Gastrocnemius medialis (tissue), 4 donors: ENCODE measurements around the gene HNRNPH3. TPM values are rescaled to one million over a fixed set of nuclear protein-coding genes. Genes with fewer than 3 reads are reported as not detected.
A peak's percentile ranks its signal among the peaks of the same experiment; 100 is the strongest.

Experiments used
- ATAC-seq, 2 donors: fragments of 150-250 bp; one replicate each; pipeline ENCODE4 v1.9.1; 2016
- DNase-seq, 2 donors: peaks; one replicate each; pipeline ENCODE4 v3.0.0-alpha.2; 2019
- H3K27ac ChIP-seq, 4 donors: fragments of 200-600 bp; sonication (generic); 1 replicate in 1 of 4; 2 replicates in 3 of 4; pipeline ENCODE4 v1.5.1; 2016 to 2018; ENCODE audit warnings: mild to moderate bottlenecking in 2 of 4, moderate library complexity in 1 of 4
- H3K27me3 ChIP-seq, 3 donors: fragments of 200-600 bp; sonication (generic) in 2 of 3; 1 replicate in 1 of 3; 2 replicates in 2 of 3; pipeline versions ENCODE4 v1.5.1 to v1.6.0; 2016 to 2019; ENCODE audit warnings: mild to moderate bottlenecking in 1 of 3, moderate library complexity in 1 of 3
- H3K36me3 ChIP-seq, 2 donors: fragments of 200-600 bp; sonication (generic) in 1 of 2; one replicate each; pipeline ENCODE4 v1.5.1; 2017 to 2018
- H3K4me1 ChIP-seq, 2 donors: fragments of 200-600 bp; sonication (generic) in 1 of 2; one replicate each; pipeline ENCODE4 v1.5.1; 2016 to 2017; ENCODE audit warnings: mild to moderate bottlenecking in 2 of 2
- H3K4me3 ChIP-seq, 4 donors: fragments of 200-600 bp; sonication (generic) in 3 of 4; 1 replicate in 1 of 4; 2 replicates in 3 of 4; pipeline ENCODE4 v1.5.1; 2016 to 2019; ENCODE audit warnings: mild to moderate bottlenecking in 2 of 4
- H3K9me3 ChIP-seq, 3 donors: fragments of 200-600 bp; sonication (generic) in 2 of 3; 1 replicate in 1 of 3; 2 replicates in 2 of 3; pipeline ENCODE4 v1.5.1; 2016 to 2019
- CTCF ChIP-seq, 5 experiments: fragments of 450-650 bp in 3 of 5; fragments of 200-600 bp in 2 of 5; sonication (generic) in 2 of 5; IDR thresholded peaks in 4 of 5; conservative IDR thresholded peaks in 1 of 5; 1 replicate in 4 of 5; 2 replicates in 1 of 5; pipeline ENCODE4 v1.5.1; 2016 to 2019; ENCODE audit warnings: antibody characterized with exemption in 5 of 5, mild to moderate bottlenecking in 3 of 5, moderate library complexity in 3 of 5
- POLR2A ChIP-seq, 2 donors: fragments of 450-650 bp; IDR thresholded peaks; one replicate each; pipeline ENCODE4 v1.6.1; 2017; ENCODE audit warnings: antibody characterized with exemption in 2 of 2, mild to moderate bottlenecking in 2 of 2, moderate library complexity in 2 of 2
- in situ Hi-C, 4 donors: fragments of 200-750 bp; cut with MboI; loops; one replicate each; pipeline versions ENCODE4 v1.15.0 to v1.8.0; 2017; ENCODE audit warnings: low sequenced_read_pairs in 4 of 4
- intact Hi-C: fragments of 100-400 bp; cut with DNase I; formaldehyde crosslinking; loops from one replicate; pipeline ENCODE4 v1.15.1; 2023; ENCODE audit warnings: low total_unique reads
- total RNA-seq, 4 donors: library from RNA; depleted of rRNA; stranded (reverse); fragments of >200 nt; gene quantifications; one replicate each; pipeline versions ENCODE4 v1.1.0 to v1.2.3, GENCODE V29; 2016

Gene HNRNPH3
- total RNA-seq, 4 donors from 2014 or later, result 19.7 to 51.6 (median 25.8) TPM

DNA sequence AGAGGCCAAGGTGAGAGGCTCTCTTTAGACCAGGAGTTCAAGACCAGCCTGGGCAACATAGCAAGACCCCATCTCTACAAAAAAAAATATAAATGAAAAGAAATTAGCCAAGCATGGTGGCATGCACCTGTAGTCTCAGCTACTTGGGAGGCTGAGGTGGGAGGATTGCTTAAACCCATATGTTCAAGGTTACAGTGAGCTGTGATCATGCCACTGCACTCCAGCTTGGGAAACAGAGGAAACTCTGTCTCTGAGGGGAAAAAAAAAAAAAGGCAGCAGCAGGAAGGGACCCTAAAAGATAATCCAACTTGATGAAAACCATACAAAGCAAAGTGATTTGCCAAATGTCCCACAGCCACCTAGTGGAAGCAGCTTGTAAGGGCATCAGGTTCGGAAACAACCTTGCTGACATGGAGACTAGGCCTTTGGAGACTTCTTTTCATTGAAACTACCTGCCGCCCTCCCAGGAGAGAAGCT is 16.4 kb downstream of the HNRNPH3 start:
- intact Hi-C loops (no loop called here), in situ Hi-C loops (loop anchor here in 2 of 4 donors (25.0 kb wide), 2 partner anchors 286 to 461 kb away; partner anchors contain the start of gene SIRT1 (in 1 of the 2))
- no peaks in the 10 kb centered on the region for H3K9me3 ChIP-seq
- TF ChIP-seq POLR2A (IDR thresholded peaks at IDR 0.05) (no peak), CTCF (IDR thresholded peaks at IDR 0.05 in 4 of 5, conservative IDR thresholded peaks at IDR 0.05 in 1 of 5) (peak; percentile 29 to 62 (median 33))
- H3K27ac ChIP-seq, result no peak overlapping the region
- no peak for DNase-seq
- peaks cover 0 to 54% of the 10 kb centered on the region in 2 donors for H3K36me3 ChIP-seq
- peak in 1 of 2 donors; percentile 62 for ATAC-seq
- H3K27me3 ChIP-seq, result no peaks in the 10 kb centered on the region
- H3K4me1 ChIP-seq, result no peaks in the 10 kb centered on the region
- no peak overlapping the region for H3K4me3 ChIP-seq

DNA sequence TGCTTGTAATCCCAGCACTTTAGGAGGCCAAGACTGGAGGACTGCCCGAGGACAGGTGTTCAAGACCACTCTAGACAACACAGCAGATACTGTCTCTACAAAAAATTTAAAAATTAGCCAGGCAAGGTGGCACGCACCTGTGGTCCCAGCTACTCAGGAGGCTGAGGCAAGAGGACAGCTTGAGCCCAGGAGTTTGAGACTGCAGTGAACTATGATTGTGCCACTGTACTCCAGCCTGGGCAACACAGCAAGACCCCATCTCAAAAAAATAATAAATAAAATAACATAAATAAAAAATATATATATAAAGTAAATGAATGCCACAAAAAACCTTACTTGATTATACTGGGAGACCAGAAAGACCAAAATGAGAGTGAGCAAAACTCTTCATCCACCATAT is 21.7 kb downstream of the HNRNPH3 start:
- TF ChIP-seq CTCF (IDR thresholded peaks at IDR 0.05 in 4 of 5, conservative IDR thresholded peaks at IDR 0.05 in 1 of 5) (no peak), POLR2A (IDR thresholded peaks at IDR 0.05) (no peak)
- in situ Hi-C loops (no loop called here), intact Hi-C loops (no loop called here)
- Histone ChIP-seq H3K27me3 (no peaks in the 10 kb centered on the region), H3K4me3 (no peak overlapping the region), H3K4me1 (no peaks in the 10 kb centered on the region), H3K36me3 (peaks cover 6 to 60% of the 10 kb centered on the region in 2 donors), H3K9me3 (no peaks in the 10 kb centered on the region), H3K27ac (no peak overlapping the region)
- ATAC-seq, result no peak
- DNase-seq, result no peak

DNA sequence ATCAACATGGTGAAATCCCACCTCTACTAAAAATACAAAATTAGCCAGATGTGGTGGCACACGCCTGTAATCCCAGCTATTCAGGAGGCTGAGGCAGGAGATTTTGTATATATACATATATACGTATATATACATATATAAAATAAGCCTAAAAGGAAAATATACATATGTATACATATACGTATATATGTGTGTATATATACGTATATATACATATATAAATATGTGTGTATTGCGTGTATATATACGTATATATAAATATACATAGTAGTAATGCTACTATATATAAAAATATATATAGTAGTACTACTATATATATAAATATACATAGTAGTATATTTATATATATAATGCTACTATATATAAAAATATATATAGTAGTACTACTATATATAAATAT is 27.3 kb downstream of the HNRNPH3 start:
- H3K4me3 ChIP-seq, result no peak overlapping the region
- H3K9me3 ChIP-seq, result no peaks in the 10 kb centered on the region
- in situ Hi-C loops, result no loop called here
- TF ChIP-seq CTCF (IDR thresholded peaks at IDR 0.05 in 4 of 5, conservative IDR thresholded peaks at IDR 0.05 in 1 of 5), result no peak
- TF ChIP-seq POLR2A (IDR thresholded peaks at IDR 0.05), result no peak
- peaks cover 3 to 52% of the 10 kb centered on the region in 2 donors for H3K36me3 ChIP-seq
- no peak for DNase-seq
- H3K4me1 ChIP-seq, result no peaks in the 10 kb centered on the region
- ATAC-seq, result no peak
- H3K27me3 ChIP-seq, result no peaks in the 10 kb centered on the region
- no peak overlapping the region for H3K27ac ChIP-seq
- intact Hi-C loops, result no loop called here

DNA sequence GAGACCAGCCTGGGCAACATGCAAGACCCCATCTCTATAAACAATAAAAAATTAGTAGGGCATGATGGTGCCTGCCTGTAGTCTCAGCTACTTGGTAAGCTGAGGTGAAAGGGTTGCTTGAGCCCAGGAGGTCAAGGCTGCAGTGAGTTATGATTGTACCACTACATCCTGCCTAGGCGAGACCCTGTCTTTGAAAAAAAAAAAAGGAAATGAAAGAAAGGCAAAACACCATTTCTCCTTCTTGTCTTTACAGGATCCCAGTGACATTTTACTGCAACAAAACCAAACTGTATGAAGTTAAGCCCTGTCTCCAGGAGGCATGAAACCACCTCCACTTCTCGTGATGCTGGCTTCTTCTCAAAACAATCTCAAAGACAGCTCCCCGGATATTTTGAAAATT is 30.7 kb downstream of the HNRNPH3 start:
- in situ Hi-C loops, result no loop called here
- Histone ChIP-seq H3K4me3 (no peak overlapping the region), H3K36me3 (peaks cover 0 to 48% of the 10 kb centered on the region in 2 donors), H3K9me3 (no peaks in the 10 kb centered on the region), H3K27me3 (no peaks in the 10 kb centered on the region), H3K4me1 (no peaks in the 10 kb centered on the region), H3K27ac (no peak overlapping the region)
- ATAC-seq (no peak), DNase-seq (no peak)
- intact Hi-C loops, result no loop called here
- TF ChIP-seq CTCF (IDR thresholded peaks at IDR 0.05 in 4 of 5, conservative IDR thresholded peaks at IDR 0.05 in 1 of 5), result no peak
- no peak for TF ChIP-seq POLR2A (IDR thresholded peaks at IDR 0.05)
